ENCODE data around the gene TMEM178A. TPM values are rescaled to one million over a fixed set of nuclear protein-coding genes. Genes with fewer than 3 reads are reported as not detected.

Gene TMEM178A
- polyA plus RNA-seq, 1 donor from 2014 or later, result 31.8 TPM

- Histone ChIP-seq H3K4me2 (ENCODE audit: low read length) (no peak overlapping the region), H3K79me2 (replicated peaks; ENCODE audit: insufficient read depth, low read length) (no peaks in the 10 kb centered on the region), H3K9me2 (ENCODE audit: insufficient read depth, low read length) (no peaks in the 10 kb centered on the region), H2AFZ (ENCODE audit: low read depth, low read length) (no peak overlapping the region), H3K36me3 (ENCODE audit: insufficient read depth, low read length) (no peaks in the 10 kb centered on the region), H3K4me3 (ENCODE audit: low read length) (no peak overlapping the region), H3K27me3 (ENCODE audit: insufficient read depth, low read depth, low read length) (no peaks in the 10 kb centered on the region), H3K9me3 (ENCODE audit: low read length) (no peaks in the 10 kb centered on the region), H3F3A (ENCODE audit: insufficient read depth, low read length, poor library complexity, severe bottlenecking) (no peaks in the 10 kb centered on the region), H3K27ac (ENCODE audit: low read length) (no peak overlapping the region), H4K20me1 (ENCODE audit: insufficient read depth) (no peaks in the 10 kb centered on the region), H3K9ac (ENCODE audit: low read length) (no peak overlapping the region)
- TF ChIP-seq EP300 (conservative IDR thresholded peaks at IDR 0.05; ENCODE audit: poor library complexity, severe bottlenecking) (no peak), TAF1 (IDR thresholded peaks at IDR 0.05; ENCODE audit: low read depth) (no peak), SMC3 (conservative IDR thresholded peaks at IDR 0.05; ENCODE audit: poor library complexity) (no peak), REST (IDR thresholded peaks at IDR 0.05; ENCODE audit: borderline replicate concordance) (no peak), MXI1 (conservative IDR thresholded peaks at IDR 0.05; ENCODE audit: poor library complexity, severe bottlenecking) (no peak), EZH2 (IDR thresholded peaks at IDR 0.05; ENCODE audit: borderline replicate concordance, insufficient read depth, low read length, poor library complexity, severe bottlenecking) (no peak), CTCF (IDR thresholded peaks at IDR 0.05; ENCODE audit: poor library complexity, severe bottlenecking) (no peak), POLR2AphosphoS5 (IDR thresholded peaks at IDR 0.05) (no peak), RAD21 (conservative IDR thresholded peaks at IDR 0.05) (no peak)
These were observed 53.6 kb downstream of the TMEM178A start for GRCh38 chr2:39719317-39719716.

GRCh38 chr2:39720970-39721369 is 55.3 kb downstream of the TMEM178A start:
- H3K4me3 ChIP-seq (ENCODE audit: low read length), result no peak overlapping the region
- H3K4me2 ChIP-seq (ENCODE audit: low read length), result no peak overlapping the region
- H2AFZ ChIP-seq (ENCODE audit: low read depth, low read length), result no peak overlapping the region
- H4K20me1 ChIP-seq (ENCODE audit: insufficient read depth), result no peaks in the 10 kb centered on the region
- no peaks in the 10 kb centered on the region for H3K9me3 ChIP-seq (ENCODE audit: low read length)
- H3K79me2 ChIP-seq (replicated peaks; ENCODE audit: insufficient read depth, low read length), result no peaks in the 10 kb centered on the region
- H3K36me3 ChIP-seq (ENCODE audit: insufficient read depth, low read length), result no peaks in the 10 kb centered on the region
- H3K27ac ChIP-seq (ENCODE audit: low read length), result no peak overlapping the region
- H3K9me2 ChIP-seq (ENCODE audit: insufficient read depth, low read length), result no peaks in the 10 kb centered on the region
- H3K9ac ChIP-seq (ENCODE audit: low read length), result no peak overlapping the region
- no peaks in the 10 kb centered on the region for H3K27me3 ChIP-seq (ENCODE audit: insufficient read depth, low read depth, low read length)
- H3F3A ChIP-seq (ENCODE audit: insufficient read depth, low read length, poor library complexity, severe bottlenecking), result no peaks in the 10 kb centered on the region
- TF ChIP-seq EZH2 (IDR thresholded peaks at IDR 0.05; ENCODE audit: borderline replicate concordance, insufficient read depth, low read length, poor library complexity, severe bottlenecking) (no peak), RAD21 (conservative IDR thresholded peaks at IDR 0.05) (no peak), MXI1 (conservative IDR thresholded peaks at IDR 0.05; ENCODE audit: poor library complexity, severe bottlenecking) (no peak), SMC3 (conservative IDR thresholded peaks at IDR 0.05; ENCODE audit: poor library complexity) (no peak), POLR2AphosphoS5 (IDR thresholded peaks at IDR 0.05) (no peak), TAF1 (IDR thresholded peaks at IDR 0.05; ENCODE audit: low read depth) (no peak), EP300 (conservative IDR thresholded peaks at IDR 0.05; ENCODE audit: poor library complexity, severe bottlenecking) (no peak), CTCF (IDR thresholded peaks at IDR 0.05; ENCODE audit: poor library complexity, severe bottlenecking) (no peak), REST (IDR thresholded peaks at IDR 0.05; ENCODE audit: borderline replicate concordance) (no peak)
